HepG2 (cell line): ENCODE measurements around the gene APOC4. TPM values are rescaled to one million over a fixed set of nuclear protein-coding genes. Genes with fewer than 3 reads are reported as not detected.
A peak's percentile ranks its signal among the peaks of the same experiment; 100 is the strongest.

Experiments used
- ARID2 ChIP-seq: sonication (generic); formaldehyde crosslinking; IDR thresholded peaks from 2 replicates; pipeline ENCODE4 v1.8.1; 2022; ENCODE audit warnings: mild to moderate bottlenecking, missing genetic modification reagents, borderline replicate concordance
- CBX2 ChIP-seq, 2 experiments: fragments of 200-600 bp in 1 of 2; sonication (generic); formaldehyde crosslinking in 1 of 2; IDR thresholded peaks; 2 replicates each; pipeline versions ENCODE4 v1.7.0 to v1.8.1; 2018 to 2022; ENCODE audit warnings: low read depth in 2 of 2, low read length in 1 of 2, mild to moderate bottlenecking in 1 of 2, missing genetic modification reagents in 1 of 2
- GABPB1 ChIP-seq: IDR thresholded peaks from 2 replicates; pipeline ENCODE4 v1.6.1; 2016; ENCODE audit warnings: mild to moderate bottlenecking, missing genetic modification reagents, moderate library complexity, missing compliant biosample characterization
- HNRNPLL ChIP-seq: fragments of 200-400 bp; formaldehyde crosslinking; IDR thresholded peaks from 2 replicates; pipeline ENCODE4 v1.6.1; 2017; ENCODE audit warnings: mild to moderate bottlenecking, low read depth, low read length; ENCODE audit not compliant: poor library complexity, severe bottlenecking
- MNT ChIP-seq: fragments of 450-650 bp; IDR thresholded peaks from 2 replicates; pipeline ENCODE4 v1.6.1; 2016
- NBN ChIP-seq: fragments of 450-650 bp; conservative IDR thresholded peaks from 2 replicates; pipeline ENCODE4 v1.6.1; 2017
- PAWR ChIP-seq: sonication (generic); formaldehyde crosslinking; IDR thresholded peaks from 2 replicates; pipeline ENCODE4 v1.4.0; 2020; ENCODE audit warnings: missing genetic modification reagents, mild to moderate bottlenecking, borderline replicate concordance
- RXRB ChIP-seq: IDR thresholded peaks from 2 replicates; pipeline ENCODE4 v1.6.1; 2016; ENCODE audit warnings: borderline replicate concordance, missing genetic modification reagents, missing compliant biosample characterization
- SOX6 ChIP-seq, 2 experiments: fragments of 450-650 bp in 1 of 2; sonication (generic) in 1 of 2; formaldehyde crosslinking in 1 of 2; IDR thresholded peaks; 2 replicates each; pipeline versions ENCODE4 v1.4.0 to v1.6.1; 2017 to 2020; ENCODE audit warnings: antibody characterized with exemption in 1 of 2, mild to moderate bottlenecking in 1 of 2, missing genetic modification reagents in 1 of 2
- TCF7L2 ChIP-seq: IDR thresholded peaks from 2 replicates; pipeline ENCODE4 v1.6.1; 2011; ENCODE audit warnings: mild to moderate bottlenecking, low read depth, low read length, moderate library complexity
- ZBTB42 ChIP-seq: sonication (generic); formaldehyde crosslinking; IDR thresholded peaks from 2 replicates; pipeline ENCODE4 v1.5.0; 2020; ENCODE audit warnings: mild to moderate bottlenecking, missing genetic modification reagents
- ZNF232 ChIP-seq: sonication (generic); formaldehyde crosslinking; IDR thresholded peaks from 2 replicates; pipeline ENCODE4 v1.4.0; 2020; ENCODE audit warnings: missing genetic modification reagents, borderline replicate concordance
- ZNF263 ChIP-seq: sonication (generic); formaldehyde crosslinking; IDR thresholded peaks from 2 replicates; pipeline ENCODE4 v1.4.0; 2020; ENCODE audit warnings: missing genetic modification reagents
- ZNF275 ChIP-seq: sonication (generic); formaldehyde crosslinking; IDR thresholded peaks from 2 replicates; pipeline ENCODE4 v1.8.0; 2022; ENCODE audit warnings: missing genetic modification reagents, mild to moderate bottlenecking, inconsistent platforms, borderline replicate concordance
- ZNF766 ChIP-seq: sonication (generic); formaldehyde crosslinking; IDR thresholded peaks from 2 replicates; pipeline ENCODE4 v1.5.0; 2020; ENCODE audit warnings: missing genetic modification reagents, borderline replicate concordance
- ZNF792 ChIP-seq: IDR thresholded peaks from 2 replicates; pipeline ENCODE4 v1.6.1; 2016
- polyA plus RNA-seq, 8 experiments: library from polyadenylated mRNA; depleted of rRNA in 3 of 8; stranded (reverse) in 7 of 8; unstranded in 1 of 8; fragments of >200 nt; fragmentation: Illumina TruSeq in 4 of 8; extraction: Trizol in 4 of 8; gene quantifications; 2 replicates each; pipeline versions ENCODE4 v1.2.1 to v1.2.3, GENCODE V29; 2011 to 2016; ENCODE audit warnings: low read depth in 4 of 8, missing spikeins in 1 of 8, mixed read lengths in 1 of 8; ENCODE audit not compliant: insufficient read depth in 1 of 8
- total RNA-seq, 5 experiments: library from RNA; depleted of rRNA; stranded (reverse); fragments of >200 nt; fragmentation: Illumina TruSeq; extraction: Trizol; gene quantifications; 2 replicates each; pipeline ENCODE4 v1.2.3, GENCODE V29; 2016; ENCODE audit warnings: low read depth in 1 of 5
- TF ChIP-seq, protein P1 (sequence below): IDR thresholded peaks from 2 replicates; pipeline ENCODE4 v1.6.1; 2016; ENCODE audit warnings: low read depth, borderline replicate concordance
- TF ChIP-seq, protein P2 (sequence below): sonication (generic); formaldehyde crosslinking; IDR thresholded peaks from 2 replicates; pipeline ENCODE4 v1.4.0; 2020; ENCODE audit warnings: mild to moderate bottlenecking, missing genetic modification reagents
- TF ChIP-seq, protein P3 (sequence below): sonication (generic); formaldehyde crosslinking; IDR thresholded peaks from 2 replicates; pipeline ENCODE4 v1.5.0; 2020; ENCODE audit warnings: mild to moderate bottlenecking, missing genetic modification reagents

APOC4 gene
- total and polyA plus RNA-seq, 2 of the 13 experiments (the other 11 are each of a cell fraction or from before 2014, with no cell fraction given): 0.46 TPM; not detected in 1

DNA sequence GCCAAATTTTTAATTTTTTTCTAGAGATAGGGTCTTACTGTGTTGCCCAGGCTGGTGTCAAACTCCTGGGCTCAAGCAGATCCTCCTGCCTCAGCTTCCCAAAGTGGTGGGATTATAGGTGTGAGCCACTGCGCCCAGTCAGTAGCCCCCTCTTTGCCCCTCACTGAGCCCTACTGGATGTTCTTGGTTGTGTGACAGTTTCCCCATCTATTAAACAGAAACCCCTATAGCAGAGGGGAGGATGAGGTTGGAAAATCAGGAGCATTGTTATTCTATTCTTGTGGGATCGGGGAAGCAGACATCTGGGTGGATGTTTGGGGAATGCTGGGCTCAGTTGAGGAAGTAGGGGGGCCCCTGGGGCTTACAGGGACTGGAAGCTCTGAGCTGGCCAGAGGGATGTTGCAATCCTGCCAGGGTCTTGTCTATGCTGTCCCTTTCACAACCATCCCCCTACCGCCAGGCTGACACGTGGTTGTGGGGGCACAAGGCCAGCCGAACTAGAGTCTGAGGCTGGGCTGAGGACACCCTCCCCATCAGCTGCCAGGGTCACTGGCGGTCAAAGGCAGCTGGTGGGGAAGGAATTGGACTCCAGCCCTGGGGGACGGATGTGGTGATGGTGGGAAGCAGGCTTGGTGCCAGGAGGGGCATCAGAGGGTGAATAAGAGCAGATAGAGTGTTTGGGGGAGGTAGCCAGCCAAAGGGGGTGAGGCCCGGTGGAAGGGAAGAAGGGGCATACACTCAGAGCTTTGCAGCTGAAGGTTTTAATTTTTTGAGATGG, 16.7 kb upstream of the APOC4 start (continued):
- TF ChIP-seq ZBTB42 (CRISPR knock-in tag) (peak; percentile 56; the same call in 1 of the 2 replicates), ZNF232 (CRISPR knock-in tag) (peak; percentile 83; the same call in 1 of the 2 replicates), CBX2 (IDR thresholded peaks at IDR 0.05; ENCODE audit: low read depth, low read length) (no peak), CBX2 (CRISPR knock-in tag; IDR thresholded peaks at IDR 0.05; ENCODE audit: low read depth) (no peak), SOX6 (IDR thresholded peaks at IDR 0.05) (no peak), SOX6 (CRISPR knock-in tag; IDR thresholded peaks at IDR 0.05) (peak; percentile 97), HNRNPLL (no peak), MNT (peak; percentile 85), NBN (0 out of 2 replicates have a peak, but pooled peaks have one; percentile 21), ZNF766 (CRISPR knock-in tag) (peak; percentile 84; the same call in 1 of the 2 replicates), GABPB1 (CRISPR knock-in tag) (peak; percentile 87), ARID2 (CRISPR knock-in tag) (no peak), TCF7L2 (no peak), ZNF792 (CRISPR knock-in tag) (peak; percentile 92), PAWR (CRISPR knock-in tag) (no peak), ZNF275 (CRISPR knock-in tag) (peak; percentile 83; the same call in 1 of the 2 replicates), RXRB (CRISPR knock-in tag) (peak; percentile 100), ZNF263 (CRISPR knock-in tag) (peak; percentile 58; the same call in 1 of the 2 replicates)
- TF ChIP-seq, protein P1, sequence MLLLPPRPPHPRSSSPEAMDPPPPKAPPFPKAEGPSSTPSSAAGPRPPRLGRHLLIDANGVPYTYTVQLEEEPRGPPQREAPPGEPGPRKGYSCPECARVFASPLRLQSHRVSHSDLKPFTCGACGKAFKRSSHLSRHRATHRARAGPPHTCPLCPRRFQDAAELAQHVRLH: peak; percentile 97
- TF ChIP-seq, protein P2, sequence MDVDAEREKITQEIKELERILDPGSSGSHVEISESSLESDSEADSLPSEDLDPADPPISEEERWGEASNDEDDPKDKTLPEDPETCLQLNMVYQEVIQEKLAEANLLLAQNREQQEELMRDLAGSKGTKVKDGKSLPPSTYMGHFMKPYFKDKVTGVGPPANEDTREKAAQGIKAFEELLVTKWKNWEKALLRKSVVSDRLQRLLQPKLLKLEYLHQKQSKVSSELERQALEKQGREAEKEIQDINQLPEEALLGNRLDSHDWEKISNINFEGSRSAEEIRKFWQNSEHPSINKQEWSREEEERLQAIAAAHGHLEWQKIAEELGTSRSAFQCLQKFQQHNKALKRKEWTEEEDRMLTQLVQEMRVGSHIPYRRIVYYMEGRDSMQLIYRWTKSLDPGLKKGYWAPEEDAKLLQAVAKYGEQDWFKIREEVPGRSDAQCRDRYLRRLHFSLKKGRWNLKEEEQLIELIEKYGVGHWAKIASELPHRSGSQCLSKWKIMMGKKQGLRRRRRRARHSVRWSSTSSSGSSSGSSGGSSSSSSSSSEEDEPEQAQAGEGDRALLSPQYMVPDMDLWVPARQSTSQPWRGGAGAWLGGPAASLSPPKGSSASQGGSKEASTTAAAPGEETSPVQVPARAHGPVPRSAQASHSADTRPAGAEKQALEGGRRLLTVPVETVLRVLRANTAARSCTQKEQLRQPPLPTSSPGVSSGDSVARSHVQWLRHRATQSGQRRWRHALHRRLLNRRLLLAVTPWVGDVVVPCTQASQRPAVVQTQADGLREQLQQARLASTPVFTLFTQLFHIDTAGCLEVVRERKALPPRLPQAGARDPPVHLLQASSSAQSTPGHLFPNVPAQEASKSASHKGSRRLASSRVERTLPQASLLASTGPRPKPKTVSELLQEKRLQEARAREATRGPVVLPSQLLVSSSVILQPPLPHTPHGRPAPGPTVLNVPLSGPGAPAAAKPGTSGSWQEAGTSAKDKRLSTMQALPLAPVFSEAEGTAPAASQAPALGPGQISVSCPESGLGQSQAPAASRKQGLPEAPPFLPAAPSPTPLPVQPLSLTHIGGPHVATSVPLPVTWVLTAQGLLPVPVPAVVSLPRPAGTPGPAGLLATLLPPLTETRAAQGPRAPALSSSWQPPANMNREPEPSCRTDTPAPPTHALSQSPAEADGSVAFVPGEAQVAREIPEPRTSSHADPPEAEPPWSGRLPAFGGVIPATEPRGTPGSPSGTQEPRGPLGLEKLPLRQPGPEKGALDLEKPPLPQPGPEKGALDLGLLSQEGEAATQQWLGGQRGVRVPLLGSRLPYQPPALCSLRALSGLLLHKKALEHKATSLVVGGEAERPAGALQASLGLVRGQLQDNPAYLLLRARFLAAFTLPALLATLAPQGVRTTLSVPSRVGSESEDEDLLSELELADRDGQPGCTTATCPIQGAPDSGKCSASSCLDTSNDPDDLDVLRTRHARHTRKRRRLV: peak; percentile 51
- TF ChIP-seq, protein P3, sequence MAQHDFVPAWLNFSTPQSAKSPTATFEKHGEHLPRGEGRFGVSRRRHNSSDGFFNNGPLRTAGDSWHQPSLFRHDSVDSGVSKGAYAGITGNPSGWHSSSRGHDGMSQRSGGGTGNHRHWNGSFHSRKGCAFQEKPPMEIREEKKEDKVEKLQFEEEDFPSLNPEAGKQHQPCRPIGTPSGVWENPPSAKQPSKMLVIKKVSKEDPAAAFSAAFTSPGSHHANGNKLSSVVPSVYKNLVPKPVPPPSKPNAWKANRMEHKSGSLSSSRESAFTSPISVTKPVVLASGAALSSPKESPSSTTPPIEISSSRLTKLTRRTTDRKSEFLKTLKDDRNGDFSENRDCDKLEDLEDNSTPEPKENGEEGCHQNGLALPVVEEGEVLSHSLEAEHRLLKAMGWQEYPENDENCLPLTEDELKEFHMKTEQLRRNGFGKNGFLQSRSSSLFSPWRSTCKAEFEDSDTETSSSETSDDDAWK (CRISPR knock-in tag): no peak
